Kidney glomerular epithelial cell (primary cell): ENCODE results near the gene OXER1.

Source experiments
- DNase-seq: peaks from one replicate; lab custom pipeline; 2025; lab: John Stamatoyannopoulos, UW

The OXER1 gene

DNA sequence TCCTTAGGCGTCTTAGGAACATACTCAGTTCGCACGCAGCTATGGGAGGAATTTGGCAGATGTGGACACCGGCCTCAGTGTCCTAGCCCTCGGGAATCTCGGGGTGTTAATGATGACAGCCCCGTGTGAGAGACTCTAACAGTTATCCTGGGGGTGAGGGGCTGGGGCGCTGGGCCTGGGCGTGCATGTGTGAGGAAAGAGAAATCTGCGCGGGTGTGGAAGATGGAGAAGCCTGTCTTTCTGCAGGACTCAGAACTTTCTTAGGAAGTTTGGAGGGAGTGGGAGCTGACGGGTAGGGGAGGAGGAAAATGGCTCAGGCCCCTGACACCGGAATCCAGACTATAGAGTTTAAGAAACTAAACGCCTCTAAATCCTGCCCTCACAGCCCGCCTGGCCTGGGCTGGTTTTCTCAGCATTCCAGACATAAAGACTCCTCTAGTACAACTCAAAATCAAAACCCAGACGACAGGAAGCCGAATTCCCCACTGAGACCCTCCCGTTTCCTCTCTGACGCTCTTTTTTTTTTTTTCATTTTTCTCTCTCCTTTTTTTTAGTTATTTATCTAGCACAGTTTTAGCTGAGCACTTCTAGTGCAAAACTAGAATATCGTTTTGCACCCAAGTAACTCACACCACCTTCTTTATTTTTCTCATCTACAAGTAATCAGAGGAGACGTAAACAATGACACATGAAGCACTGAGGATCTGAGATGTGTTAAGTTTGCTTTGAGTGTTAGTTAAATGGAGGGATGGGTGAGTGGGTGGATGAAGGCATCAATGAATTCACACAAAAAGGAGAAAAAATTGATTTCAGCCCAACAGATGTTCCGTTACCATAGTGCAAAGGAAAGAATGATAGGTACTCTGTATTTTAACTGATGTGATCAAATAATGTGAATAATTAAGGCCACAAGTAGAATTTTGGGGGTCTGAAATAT lies 29.7 kb upstream of the OXER1 start:
- no peak for DNase-seq

DNA sequence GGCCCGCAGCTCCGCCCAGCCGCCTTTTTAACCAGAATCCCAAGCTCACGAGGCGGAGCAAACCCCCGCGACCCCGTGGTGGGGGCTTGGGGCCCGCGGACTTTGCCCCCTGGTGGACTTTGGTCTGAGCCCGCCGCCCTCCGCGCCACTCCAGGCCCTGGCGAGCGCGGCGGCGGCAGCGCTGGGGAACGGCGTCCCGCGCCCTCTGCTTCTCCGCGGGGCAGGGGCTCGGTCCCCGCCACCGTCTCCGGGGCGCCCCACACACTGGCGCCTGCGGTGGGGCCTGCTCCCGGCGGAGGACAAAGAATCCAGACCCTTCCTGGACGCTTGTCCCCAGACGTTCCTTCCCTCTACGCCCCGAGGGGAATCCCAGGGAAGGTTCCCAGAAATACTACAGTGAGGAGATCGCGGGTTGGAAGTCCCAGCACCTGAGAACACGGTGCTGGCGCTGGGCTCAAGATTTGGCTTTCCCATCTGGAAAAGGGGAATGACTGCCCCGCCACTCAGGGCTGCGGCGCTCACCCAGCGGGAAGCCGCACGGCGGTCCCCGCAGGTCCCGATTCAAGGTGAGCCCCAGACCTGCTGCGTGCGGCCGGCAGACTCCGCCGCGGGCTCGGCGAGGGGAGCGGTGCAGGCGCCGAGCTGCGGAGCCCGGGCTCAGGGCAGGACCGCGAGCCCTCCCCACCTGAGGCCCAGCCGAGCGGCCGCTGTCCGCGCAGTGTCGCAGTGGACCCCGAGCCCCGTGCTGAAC lies 28.8 kb upstream of the OXER1 start, which contains the start of gene HAAO:
TSS of gene HAAO (minus strand) at position 1 of the 751 bp plus-strand sequence. CDS start 47 bp downstream, outside the sequence.
- no peak for DNase-seq

DNA sequence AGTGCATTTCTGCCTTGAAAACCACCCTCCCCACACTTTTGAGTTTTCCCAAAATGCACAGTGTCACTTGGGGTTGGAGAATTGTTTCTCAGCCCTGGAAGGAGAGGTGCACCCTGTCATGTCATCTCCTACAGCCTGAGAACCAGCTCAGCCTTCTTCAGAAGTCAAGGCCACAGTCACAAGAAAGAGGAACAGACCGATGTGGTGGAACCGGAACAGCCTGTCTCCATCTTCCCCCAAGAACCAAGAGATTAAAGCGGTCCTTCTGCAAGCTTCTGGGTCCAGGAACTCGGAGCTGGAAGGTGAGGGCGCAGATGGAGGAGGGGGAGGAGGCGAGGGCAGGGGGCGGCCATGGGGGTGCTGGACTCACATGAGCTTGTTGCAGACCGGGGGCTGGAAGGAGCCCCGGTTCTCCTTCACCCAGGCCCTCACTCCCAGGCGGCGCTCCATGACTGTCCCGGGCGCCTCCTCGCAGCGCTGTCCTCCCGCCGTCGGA lies 28.2 kb upstream of the OXER1 start:
- no peak for DNase-seq

DNA sequence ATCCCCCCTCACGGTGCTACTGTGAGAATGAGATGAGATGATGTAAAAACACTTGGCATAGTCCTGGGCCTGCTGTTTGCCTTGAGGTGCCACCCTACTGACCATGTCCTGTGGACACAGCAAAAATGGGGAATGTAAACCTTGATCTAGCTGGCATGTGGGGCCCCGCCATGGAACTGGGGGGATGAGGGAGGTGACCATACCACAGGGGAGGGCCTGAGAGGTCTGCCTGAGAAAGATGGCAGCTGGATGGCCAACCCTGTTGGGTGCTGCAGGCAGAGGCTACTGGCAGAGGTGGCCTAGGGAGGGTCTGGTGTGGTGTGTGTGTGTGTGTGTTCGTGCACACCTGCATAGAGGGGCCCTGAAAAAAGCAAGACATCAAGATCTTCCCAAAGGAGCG lies 27.7 kb upstream of the OXER1 start:
- no peak for DNase-seq

DNA sequence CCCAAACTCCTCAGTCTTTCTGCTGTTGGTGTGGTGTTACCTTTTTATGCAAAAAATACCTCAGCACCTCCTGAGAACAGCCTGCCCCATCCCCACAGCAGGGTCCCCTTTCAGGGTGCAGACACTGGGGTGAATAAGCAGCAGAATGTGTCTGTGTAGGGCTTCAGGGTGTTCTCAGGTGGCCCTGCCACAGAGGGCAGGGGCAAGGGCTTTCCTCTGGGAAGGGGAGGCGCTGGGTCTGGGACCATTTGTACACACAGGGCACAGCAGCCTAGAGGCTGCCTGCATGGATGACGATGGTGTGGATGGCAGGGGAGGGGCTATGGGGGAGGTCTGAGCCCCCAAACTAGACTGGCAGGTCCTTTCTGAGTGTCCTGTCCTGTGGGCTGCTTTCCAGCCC lies 25.8 kb upstream of the OXER1 start:
- no peak for DNase-seq

DNA sequence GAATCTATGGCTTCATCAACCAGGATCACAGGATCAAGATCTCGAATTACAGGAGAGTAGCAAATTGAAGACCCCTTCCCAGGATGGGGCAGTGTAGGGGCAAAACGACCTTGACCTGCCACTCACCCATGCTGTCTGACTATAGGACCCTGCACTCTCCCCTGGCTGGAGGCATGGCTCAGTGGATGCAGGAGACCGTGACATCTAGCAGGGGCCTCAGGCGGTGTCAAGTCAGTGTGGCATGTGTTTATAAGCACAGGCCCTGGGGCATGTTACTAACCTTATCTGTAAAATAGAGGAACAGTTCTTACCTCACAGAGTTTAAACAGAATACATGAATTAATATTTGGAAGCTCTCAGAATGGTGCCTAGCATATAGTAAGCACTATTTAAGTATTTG lies 24.9 kb upstream of the OXER1 start:
- no peak for DNase-seq

DNA sequence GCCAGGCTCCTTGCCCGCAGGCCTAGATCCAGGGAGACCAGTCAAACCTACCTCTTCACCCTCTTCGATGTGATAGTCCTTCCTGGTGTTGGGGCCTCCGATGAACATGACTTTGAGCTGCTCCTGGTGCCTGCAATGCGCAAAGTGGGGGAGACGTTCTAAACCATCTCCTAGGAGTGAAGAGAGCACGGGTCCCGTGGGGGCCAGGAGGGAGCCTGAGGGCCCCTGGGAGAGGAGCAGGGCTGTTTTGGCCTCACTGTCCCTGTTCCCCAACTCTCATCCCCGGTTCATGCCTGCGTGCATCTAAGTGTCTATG lies 24.5 kb upstream of the OXER1 start:
- DNase-seq: no peak

DNA sequence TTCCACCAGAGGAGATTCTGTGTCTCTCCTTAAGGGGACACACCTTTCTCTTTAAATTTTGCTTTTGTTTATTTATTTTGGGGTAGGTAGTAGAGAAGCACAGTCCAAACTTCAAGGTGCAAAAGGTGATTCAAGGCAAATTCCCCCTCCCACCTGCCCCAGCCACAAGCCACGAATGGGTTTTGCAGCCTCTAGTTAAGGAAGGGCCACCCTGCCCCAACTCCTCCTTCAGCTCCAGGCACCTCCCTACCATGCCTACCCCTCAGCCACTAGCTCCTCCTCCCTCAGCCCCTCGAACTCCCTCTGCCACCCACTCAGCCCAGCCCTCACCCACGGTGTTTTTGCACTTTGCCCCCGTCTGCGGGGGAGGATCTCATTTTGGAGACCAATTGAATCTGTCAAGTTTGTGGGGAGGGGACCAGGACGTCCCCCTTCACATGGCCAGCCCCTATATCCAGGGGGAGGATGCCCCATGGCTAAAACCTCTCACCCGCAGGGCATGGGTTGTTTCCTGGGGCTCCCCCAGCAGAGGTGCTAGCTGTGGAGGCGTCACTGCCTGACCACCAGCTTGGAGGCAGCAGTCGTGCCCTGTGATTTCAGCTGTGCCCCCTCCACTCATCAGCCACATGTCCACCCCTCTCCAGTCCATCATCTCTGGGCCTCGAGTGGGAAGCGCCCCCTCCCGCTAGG lies 24.0 kb upstream of the OXER1 start:
- DNase-seq: no peak

DNA sequence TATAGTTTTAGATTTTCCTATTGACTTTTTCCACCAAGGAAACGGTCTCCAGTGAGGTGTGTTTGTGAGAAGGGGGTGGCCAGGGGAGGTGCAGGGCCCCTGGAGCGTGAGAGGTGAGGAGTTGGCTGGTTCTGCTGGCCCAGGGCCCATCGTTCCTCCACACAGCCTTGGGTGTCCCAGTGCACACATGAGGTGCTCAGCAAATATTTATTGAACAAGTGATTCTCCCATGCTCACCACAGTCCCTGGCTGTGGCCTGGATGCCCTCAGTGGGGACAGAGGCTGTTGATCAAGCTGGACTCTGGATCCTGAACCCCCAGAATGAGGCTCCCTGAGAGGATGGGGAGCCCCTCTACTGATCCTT lies 23.5 kb upstream of the OXER1 start:
- DNase-seq: no peak

DNA sequence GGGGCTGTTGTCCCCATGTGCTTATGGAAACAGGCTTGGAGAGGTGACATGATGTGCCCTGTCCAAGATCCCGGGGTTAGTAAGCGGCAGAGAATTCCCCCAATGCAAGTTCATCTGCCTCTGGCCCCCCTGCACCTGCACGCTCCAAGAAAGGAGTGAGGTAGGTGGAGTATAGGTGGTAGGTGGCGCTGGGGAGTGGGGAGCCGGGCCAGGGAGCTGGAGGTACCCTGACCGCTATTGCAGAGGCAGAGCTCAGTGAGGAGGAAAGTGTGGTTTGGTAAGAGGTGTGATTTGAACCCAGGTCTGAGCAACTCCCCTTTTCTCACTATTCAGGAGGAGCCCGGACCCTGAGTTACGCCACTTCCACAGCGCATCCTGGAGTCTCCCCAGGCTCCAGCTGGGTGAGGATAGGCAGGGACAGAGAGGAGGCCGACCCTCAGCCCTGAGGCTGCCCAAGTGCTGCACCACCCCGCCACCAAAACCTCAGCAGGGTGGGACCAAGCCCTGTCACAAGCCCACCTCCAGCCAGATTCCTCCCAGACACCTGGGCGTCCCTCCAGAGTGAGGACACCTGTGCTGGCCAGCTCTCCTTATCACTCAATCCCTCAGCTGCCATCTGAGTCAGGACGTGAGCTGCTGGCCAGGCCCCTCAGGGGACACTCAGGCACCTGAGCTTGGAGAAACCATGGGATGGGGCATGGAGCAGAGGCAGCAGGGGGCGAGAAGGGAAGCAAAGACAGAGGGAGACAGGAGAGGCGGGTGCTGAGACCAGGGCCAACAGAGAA lies 22.8 kb upstream of the OXER1 start:
- DNase-seq: no peak

DNA sequence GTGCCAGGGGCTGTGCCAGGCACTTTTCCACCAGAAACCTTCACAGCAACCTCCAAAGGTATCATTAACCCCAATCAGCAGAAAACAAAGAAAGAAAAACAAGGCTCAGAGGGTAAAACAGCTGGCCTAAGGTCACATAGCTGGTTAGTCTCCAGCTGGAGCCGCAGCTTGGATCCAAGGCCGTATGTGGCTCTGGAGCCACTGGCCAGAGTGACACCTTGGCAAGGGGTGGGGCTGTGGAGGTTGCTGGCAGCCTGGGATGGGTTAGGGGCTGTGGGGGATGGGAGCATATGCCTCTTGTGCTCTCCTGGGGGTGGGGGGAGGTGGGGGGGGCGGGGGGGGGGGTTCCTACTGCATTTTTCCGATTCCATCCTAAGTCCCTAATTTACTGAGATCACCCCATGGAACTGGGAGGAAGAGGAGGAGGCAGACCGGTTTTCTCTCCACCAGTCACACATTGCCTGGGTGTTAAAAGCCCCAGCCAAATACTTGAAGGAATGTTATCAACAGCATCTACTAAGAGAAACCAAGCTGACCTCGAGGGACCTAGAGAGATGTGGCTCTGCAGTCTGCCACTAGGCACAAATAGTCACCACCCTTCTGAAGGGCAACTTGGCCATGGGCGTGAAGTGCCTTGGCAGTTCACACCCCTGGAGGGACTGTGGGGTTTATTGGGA lies 20.4 kb upstream of the OXER1 start:
- DNase-seq: no peak

DNA sequence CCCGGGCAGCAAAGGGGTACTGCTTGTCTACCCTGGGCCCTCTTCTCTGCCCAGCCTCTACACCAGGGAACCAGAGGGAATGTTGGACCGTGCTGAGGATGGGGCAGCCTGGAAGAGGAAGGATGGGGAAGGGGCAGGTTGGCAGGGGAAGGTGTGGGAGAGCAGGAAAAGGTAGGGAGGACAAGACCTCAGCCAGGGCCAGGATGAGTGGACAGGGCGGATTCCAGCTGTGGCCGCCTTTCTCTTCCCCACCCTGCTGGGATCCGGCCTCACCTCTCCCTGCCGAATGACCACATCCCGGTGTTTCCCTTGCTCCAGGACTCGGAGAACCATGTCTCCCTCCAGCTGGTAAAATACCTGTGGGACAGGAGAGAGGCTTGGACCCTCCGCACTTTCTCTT lies 19.6 kb upstream of the OXER1 start:
- DNase-seq: no peak

DNA sequence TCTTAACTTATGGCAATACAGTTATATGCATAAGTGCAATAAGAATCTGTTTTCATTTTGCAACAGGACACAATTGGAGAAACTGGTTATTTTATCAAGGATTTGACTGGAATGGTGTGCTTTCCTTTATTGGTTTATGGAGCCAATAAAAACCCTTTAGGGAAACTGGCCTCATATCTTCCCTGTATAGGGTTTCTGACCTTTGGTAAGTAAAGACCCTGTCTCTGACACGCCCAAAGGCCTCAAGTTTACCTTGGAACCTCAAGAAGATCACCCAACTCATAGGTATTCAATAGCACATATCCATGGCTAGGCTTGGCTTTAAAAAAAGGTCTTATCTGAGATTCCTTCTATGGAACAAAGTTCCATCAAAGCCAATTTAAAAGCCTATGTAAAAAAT lies 17.2 kb upstream of the OXER1 start:
- DNase-seq: no peak

DNA sequence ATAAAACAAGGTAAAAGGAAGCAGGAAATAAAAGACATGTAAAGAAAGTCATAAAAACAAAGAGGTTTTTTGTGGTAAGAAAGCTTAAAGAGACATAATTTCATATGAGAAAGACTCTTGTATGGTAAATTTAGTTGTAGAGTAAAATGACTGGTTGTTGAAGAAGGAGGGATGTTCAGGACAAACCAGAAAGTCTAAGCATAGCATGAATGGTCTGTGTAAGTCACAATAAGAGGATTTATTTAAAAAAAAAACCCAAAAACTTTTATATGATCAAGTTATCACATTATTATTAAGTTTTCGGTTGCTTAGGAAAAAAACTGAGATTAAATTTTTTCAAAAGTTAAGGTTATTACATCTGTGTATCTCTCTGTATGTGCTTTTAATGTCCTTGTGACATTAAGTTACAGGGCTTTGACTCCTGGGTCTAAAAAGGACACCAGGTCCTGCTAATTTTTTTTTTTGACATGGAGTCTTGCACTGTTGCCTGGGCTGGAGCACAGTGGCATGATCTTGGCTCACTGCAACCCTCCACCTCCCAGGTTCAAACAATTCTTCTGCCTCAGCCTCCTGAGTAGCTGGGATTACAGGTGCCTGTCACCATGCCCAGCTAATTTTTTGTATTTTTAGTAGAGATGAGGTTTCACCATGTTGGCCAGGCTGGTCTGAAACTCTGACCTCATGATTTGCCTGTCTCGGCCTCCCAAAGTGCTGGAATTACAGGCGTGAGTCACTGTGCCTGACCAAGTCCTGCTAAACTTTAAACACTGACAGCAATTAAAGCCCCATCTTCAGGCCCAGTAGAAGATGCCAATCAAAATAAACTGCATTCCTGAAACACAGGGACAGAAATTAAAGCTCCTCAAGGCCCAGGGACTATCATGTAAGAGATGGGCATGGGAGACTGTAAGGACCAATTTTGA lies 14.2 kb upstream of the OXER1 start:
- peak; percentile 33 for DNase-seq

DNA sequence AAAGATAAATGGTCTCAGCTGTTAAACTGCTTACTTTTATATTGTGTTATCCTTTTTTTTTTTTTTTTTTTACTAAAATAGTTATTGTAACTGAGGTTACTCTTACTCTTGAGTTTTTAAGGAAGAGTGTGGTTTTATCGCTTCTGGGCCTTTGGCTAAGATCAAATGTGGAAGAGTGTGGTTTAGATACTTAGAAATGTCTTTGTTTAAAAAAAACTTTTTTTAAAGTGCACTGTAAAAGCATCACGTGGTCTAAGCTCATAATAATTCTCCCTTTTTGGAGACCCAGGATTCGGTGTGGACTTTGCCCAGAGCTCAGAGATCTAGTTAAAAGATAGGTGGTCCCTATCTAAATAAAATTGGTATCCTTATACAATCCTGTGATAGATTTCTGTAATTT lies 11.9 kb upstream of the OXER1 start:
- no peak for DNase-seq

DNA sequence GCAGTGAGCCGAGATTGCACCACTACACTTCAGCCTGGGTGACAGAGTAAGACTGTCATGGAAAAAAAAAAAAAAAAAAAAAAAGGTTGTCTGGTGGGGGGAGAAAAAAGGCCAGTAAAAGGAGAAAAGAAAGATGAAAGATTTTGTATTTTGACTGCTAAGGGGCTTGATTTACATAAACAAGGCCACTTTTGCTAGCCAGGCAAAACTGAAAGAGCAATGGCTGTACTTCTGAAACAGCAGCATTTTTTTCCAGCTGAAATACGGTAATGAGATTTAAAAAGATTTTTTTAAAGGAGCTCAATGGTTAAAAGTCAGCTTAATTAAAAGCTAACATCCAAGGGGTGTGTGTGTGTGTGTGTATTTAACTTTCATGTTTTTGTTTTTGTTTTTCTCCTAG lies 11.3 kb upstream of the OXER1 start:
- no peak for DNase-seq

DNA sequence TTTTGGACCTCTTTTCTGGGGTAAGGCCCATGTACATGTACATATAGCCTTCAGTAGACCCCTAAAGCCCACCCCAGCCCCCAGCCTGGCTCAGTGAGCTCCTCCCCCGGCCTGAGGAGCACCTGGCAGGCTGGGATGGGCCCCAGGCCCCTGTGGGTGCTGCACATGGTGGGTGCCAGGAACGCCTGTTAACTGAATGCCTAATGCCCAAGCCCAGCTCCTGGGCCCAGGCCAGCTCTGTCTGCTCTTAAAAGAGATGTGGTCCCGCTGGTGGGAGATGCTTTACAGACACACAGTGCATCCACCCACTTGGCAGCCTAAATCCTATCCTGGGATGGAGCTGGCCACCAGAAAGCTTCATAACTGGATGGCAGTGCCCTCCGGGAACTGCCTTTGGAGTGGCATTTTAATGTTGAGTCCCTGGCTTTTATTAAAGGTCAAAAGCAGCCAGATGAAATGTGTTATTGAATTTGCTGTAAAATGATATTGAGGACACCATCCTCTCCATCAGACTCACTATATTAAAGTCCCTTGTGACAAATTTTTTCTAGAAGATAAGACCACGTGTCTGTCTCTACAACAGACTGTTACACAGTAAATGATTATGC lies 7.7 kb upstream of the OXER1 start:
- no peak for DNase-seq

DNA sequence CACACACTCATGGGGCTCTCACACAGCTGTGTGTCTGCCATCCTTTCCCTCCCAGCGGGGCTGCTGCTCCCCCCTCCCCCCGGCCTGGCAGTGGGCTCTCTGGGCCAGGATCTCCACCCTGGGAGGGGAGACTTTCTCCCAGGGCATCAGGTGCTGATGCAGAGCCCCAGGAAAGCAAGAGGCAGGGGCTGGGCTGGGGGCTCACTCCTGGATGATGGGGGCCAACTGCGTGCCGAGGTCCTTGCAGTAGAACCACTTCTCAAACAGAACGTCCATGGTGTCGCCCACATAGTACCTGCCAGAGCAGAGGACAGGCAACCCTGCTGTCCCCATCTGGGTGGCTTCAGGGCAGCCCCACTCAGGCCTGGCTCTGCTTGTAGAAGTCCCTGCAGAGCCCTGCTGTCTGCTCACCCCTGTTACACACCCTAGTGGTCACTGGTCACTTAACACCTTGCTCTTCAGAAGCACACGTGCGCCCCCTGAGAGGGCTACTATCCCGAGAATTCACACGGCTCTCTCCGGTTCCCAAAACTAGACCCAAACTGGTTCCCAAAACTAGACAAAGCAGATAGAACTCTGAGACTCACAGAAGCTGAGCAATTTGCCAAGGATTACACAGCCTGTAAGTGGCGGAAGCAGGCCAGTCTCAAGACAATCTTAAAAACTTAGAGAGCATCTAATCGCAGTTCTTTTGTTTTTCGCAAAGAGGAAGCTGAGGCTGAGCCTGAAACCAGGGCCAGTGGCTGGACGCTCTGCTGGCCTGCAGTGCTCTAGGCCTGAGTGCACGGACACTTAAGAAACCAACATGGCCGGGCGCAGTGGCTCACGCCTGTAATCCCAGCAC lies 6.6 kb upstream of the OXER1 start:
- no peak for DNase-seq
